PFSK-1 (cell line): ENCODE measurements around the gene LZTR1.

Experiments used
- POLR2AphosphoS5 ChIP-seq: IDR thresholded peaks from 2 replicates; pipeline ENCODE4 v1.6.1; 2012; ENCODE audit warnings: low read depth, mild to moderate bottlenecking, control low read depth, low read length, moderate library complexity
- REST ChIP-seq, 2 experiments: IDR thresholded peaks; 2 replicates each; pipeline versions ENCODE4 v1.6.1 to v1.8.0; 2011 to 2012; ENCODE audit warnings: low read depth in 2 of 2, low read length in 2 of 2, control low read depth in 1 of 2, inconsistent platforms in 1 of 2, mild to moderate bottlenecking in 1 of 2, moderate library complexity in 1 of 2; ENCODE audit not compliant: insufficient read depth in 1 of 2
- SIN3A ChIP-seq: IDR thresholded peaks from 2 replicates; pipeline ENCODE4 v1.6.1; 2012; ENCODE audit warnings: mild to moderate bottlenecking, low read length, moderate library complexity, borderline replicate concordance; ENCODE audit not compliant: insufficient read depth
- TAF1 ChIP-seq: IDR thresholded peaks from 2 replicates; pipeline ENCODE4 v1.6.1; 2012; ENCODE audit warnings: low read length, control low read depth, borderline replicate concordance; ENCODE audit not compliant: insufficient read depth

DNA sequence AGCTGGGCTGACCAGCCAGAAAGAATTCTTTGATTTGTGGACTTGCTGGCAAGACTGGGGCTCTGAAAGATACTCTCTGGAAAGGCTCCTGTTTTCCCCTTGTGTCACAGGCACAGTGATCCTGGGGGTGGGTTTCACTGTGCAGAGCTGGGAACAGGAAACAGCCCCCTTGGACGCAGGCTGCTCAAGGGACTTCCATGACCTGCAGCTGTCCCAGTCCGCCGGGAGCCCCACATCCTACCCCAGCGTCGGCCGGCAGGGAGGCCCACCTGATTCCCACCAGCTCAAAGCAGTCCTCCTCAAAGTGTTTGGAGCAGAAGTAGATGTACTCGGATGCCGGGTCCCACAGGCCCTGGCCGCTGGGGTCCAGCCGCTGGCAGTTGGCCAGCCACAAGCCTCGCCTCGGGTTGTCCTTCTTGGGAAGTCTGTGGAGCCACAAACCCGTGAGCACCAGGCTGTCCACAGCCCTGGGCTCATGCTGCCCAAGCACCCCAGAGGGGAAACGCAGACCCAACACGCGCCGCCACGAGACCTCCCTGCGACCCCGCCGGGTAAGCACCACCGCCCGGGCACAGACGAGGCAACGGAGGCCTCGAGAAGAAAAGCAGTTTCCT, 19.0 kb downstream of the LZTR1 start:
- TF ChIP-seq SIN3A (no peak), POLR2AphosphoS5 (no peak), TAF1 (no peak), REST (IDR thresholded peaks at IDR 0.05; ENCODE audit: insufficient read depth in 1 of 2, low read depth in 2 of 2, low read length in 2 of 2) (no peak)
